Peyer's patch (tissue), 4 donors: ENCODE data around the gene FMR1. TPM values are rescaled to one million over a fixed set of nuclear protein-coding genes. Genes with fewer than 3 reads are reported as not detected.

Experiments
- DNase-seq, 3 donors: peaks; one replicate each; pipeline ENCODE4 v3.0.0-alpha.2; 2017 to 2019
- H3K27ac ChIP-seq, 4 donors: fragments of 200-600 bp; sonication (generic); one replicate each; pipeline ENCODE4 v1.5.1; 2016 to 2019
- H3K27me3 ChIP-seq, 2 donors: fragments of 200-600 bp; sonication (generic); one replicate each; pipeline ENCODE4 v1.5.1; 2019
- H3K36me3 ChIP-seq, 3 donors: fragments of 200-600 bp; sonication (generic); one replicate each; pipeline ENCODE4 v1.5.1; 2016 to 2019
- H3K4me1 ChIP-seq, 4 donors: fragments of 200-600 bp; sonication (generic); one replicate each; pipeline ENCODE4 v1.5.1; 2016 to 2019
- H3K4me3 ChIP-seq, 4 donors: fragments of 200-600 bp; sonication (generic); 1 replicate in 3 of 4; 2 replicates in 1 of 4; pipeline ENCODE4 v1.5.1; 2016 to 2019; ENCODE audit warnings: mild to moderate bottlenecking in 1 of 4
- H3K9me3 ChIP-seq, 4 donors: fragments of 200-600 bp; sonication (generic); one replicate each; pipeline ENCODE4 v1.5.1; 2016 to 2019; ENCODE audit warnings: mild to moderate bottlenecking in 1 of 4
- POLR2A ChIP-seq, 2 donors: fragments of 450-650 bp; IDR thresholded peaks; one replicate each; pipeline ENCODE4 v1.5.1; 2017; ENCODE audit warnings: antibody characterized with exemption in 2 of 2, mild to moderate bottlenecking in 2 of 2, moderate library complexity in 2 of 2
- total RNA-seq, 4 donors: library from RNA; depleted of rRNA; stranded (reverse); fragments of >200 nt; gene quantifications; one replicate each; pipeline ENCODE4 v1.1.0, GENCODE V29; 2016
- TF ChIP-seq, protein P1 (sequence below), 6 experiments: fragments of 450-650 bp in 4 of 6; fragments of 200-600 bp in 2 of 6; sonication (generic) in 1 of 6; IDR thresholded peaks; one replicate each; pipeline ENCODE4 v1.5.1; 2017 to 2019; ENCODE audit warnings: antibody characterized with exemption in 6 of 6, mild to moderate bottlenecking in 3 of 6, moderate library complexity in 1 of 6

FMR1 gene
- total RNA-seq, 4 donors from 2014 or later: 38.2 to 56.8 (median 39.8) TPM

DNA sequence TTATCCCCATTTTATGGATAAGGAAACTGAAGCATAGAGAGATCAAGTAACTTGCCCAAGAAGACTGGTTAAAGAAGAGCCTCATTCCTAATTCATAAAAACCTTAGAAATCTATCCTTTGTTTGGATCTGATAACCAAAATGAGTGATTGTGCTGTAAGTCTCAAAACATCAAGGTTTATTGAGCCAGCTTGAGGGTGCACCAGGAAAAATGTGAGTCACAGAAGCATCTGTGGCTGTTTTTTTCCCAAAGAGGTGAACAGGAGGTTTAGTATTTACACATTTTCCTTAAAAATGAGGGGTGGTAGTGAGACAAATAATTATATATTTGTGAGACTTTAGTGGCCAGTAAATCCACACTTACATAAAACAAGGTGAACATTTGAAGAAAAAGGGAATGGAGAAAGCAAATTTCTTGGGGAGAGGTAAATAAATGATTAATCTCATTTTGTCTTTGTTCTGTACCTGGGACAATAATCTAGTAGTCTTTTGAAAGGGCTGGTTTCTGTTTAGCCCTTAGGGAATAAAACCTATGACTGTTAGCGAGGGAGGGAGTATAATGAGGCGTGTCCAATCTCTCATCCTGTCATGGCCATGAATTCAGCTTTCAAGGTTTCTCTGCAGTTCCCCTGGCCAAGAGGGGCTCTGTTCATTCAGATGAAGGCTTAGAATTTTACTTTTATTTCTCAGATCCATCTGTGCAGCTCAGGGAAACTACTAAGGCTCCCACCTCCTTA is 12.2 kb upstream of the FMR1 start:
- Histone ChIP-seq H3K4me3 (no peak overlapping the region), H3K9me3 (no peaks in the 10 kb centered on the region), H3K27ac (no peak overlapping the region), H3K36me3 (no peaks in the 10 kb centered on the region), H3K4me1 (no peaks in the 10 kb centered on the region), H3K27me3 (no peaks in the 10 kb centered on the region)
- TF ChIP-seq, protein P1, sequence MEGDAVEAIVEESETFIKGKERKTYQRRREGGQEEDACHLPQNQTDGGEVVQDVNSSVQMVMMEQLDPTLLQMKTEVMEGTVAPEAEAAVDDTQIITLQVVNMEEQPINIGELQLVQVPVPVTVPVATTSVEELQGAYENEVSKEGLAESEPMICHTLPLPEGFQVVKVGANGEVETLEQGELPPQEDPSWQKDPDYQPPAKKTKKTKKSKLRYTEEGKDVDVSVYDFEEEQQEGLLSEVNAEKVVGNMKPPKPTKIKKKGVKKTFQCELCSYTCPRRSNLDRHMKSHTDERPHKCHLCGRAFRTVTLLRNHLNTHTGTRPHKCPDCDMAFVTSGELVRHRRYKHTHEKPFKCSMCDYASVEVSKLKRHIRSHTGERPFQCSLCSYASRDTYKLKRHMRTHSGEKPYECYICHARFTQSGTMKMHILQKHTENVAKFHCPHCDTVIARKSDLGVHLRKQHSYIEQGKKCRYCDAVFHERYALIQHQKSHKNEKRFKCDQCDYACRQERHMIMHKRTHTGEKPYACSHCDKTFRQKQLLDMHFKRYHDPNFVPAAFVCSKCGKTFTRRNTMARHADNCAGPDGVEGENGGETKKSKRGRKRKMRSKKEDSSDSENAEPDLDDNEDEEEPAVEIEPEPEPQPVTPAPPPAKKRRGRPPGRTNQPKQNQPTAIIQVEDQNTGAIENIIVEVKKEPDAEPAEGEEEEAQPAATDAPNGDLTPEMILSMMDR (IDR thresholded peaks at IDR 0.05): no peak
- DNase-seq: no peak

DNA sequence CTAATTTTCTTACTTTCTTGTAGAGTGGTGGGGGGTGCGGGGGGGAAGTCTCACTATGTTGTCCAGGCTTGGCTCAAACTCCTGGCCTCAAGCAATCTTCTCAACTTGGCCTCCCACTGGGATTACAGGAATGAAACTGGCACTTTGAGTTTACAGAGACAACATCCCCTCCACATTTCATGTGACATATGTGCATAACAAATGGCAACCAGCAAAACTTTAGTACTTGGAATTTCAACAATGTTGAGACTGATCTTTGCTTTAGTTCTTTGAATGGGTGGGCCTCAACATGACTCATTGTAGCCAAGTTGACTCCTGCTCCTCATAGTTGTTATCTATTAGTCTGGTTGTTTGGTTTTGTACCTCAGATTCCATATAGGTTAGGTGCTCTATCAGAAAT is 11.4 kb upstream of the FMR1 start:
- H3K27me3 ChIP-seq: no peaks in the 10 kb centered on the region
- H3K9me3 ChIP-seq: no peaks in the 10 kb centered on the region
- no peak overlapping the region for H3K4me3 ChIP-seq
- H3K27ac ChIP-seq: no peak overlapping the region
- DNase-seq: no peak
- no peak for TF ChIP-seq POLR2A (IDR thresholded peaks at IDR 0.05)
- TF ChIP-seq, protein P1 (IDR thresholded peaks at IDR 0.05): no peak
- no peaks in the 10 kb centered on the region for H3K4me1 ChIP-seq
- no peaks in the 10 kb centered on the region for H3K36me3 ChIP-seq

DNA sequence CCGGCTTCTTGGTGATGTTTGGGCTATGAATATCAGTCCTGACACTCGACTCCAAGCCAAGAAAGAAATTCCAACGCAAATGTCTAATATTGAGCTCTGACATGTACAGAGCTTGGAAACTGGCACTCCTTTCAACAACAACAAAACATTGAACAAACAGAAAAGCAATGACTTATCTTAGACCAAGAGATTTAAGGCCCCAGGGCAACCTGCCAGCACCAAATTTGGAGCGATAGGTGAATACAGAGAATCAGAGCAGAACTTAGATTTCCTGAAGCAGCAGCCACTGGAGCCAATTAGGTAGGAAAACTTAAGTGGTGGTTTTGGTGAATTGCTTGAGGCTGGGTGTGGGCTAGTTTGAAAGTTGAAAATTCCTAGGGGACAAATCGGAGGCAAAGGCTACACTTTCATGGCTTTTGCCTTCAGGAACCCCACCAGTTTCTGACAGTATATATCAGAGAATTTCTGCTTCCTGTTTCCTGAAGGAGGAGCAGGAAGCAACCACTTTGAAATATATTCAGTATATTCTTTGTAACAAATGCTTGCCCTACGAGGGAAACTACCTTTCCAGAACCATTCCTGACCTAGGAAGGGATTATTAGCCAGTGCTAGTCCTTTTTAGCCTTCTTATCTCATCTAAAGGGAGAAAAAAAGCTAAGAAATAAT is 10.1 kb upstream of the FMR1 start:
- no peak overlapping the region for H3K27ac ChIP-seq
- no peaks in the 10 kb centered on the region for H3K9me3 ChIP-seq
- H3K36me3 ChIP-seq: no peaks in the 10 kb centered on the region
- TF ChIP-seq POLR2A (IDR thresholded peaks at IDR 0.05): no peak
- no peak overlapping the region for H3K4me3 ChIP-seq
- no peaks in the 10 kb centered on the region for H3K4me1 ChIP-seq
- H3K27me3 ChIP-seq: no peaks in the 10 kb centered on the region
- no peak for DNase-seq

DNA sequence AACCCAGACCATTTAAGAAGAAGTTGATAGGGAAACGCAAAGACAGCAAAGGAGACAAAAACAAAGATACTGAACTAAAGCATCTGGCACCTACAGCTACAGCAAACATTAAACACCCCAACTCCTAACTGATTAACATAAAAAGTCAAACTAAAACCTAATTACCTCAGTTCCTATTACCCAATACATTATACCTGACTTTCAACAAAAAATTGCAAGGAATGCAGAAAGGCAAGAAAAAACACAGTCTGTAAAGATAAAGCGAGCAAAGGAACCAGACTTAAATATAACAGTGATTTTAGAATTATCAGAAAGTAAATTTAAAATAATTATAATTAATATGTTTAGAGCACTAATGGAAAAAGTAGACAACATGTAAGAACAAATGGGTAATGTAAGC is 9.4 kb upstream of the FMR1 start:
- TF ChIP-seq POLR2A (IDR thresholded peaks at IDR 0.05): no peak
- TF ChIP-seq, protein P1 (IDR thresholded peaks at IDR 0.05): no peak
- no peak for DNase-seq
- H3K27ac ChIP-seq: no peak overlapping the region
- no peak overlapping the region for H3K4me3 ChIP-seq
- H3K4me1 ChIP-seq: no peaks in the 10 kb centered on the region
- no peaks in the 10 kb centered on the region for H3K9me3 ChIP-seq
- no peaks in the 10 kb centered on the region for H3K36me3 ChIP-seq
- H3K27me3 ChIP-seq: no peaks in the 10 kb centered on the region

DNA sequence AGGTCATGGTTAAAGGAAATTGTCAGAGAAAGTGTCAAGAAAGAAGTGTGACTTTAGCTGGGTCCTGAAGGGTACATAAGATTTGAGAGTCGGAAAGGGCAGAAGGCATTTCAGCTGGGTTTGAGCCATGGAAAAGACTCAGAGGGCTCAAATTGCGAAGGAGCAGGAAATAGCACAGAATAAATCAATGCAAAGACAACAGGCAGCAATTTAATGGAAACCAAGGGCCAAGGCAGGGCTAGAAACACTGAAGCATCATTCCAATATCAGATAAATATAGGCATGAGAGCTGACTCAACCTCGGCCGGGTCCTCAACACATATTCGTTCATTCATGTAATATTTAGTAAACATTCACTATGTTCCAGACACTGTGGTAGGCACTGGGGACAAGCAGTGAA is 3.6 kb upstream of the FMR1 start:
- H3K27ac ChIP-seq: no peak overlapping the region
- H3K4me1 ChIP-seq: no peaks in the 10 kb centered on the region
- no peaks in the 10 kb centered on the region for H3K27me3 ChIP-seq
- no peak overlapping the region for H3K4me3 ChIP-seq
- no peak for TF ChIP-seq POLR2A (IDR thresholded peaks at IDR 0.05)
- TF ChIP-seq, protein P1 (IDR thresholded peaks at IDR 0.05): no peak
- H3K9me3 ChIP-seq: no peaks in the 10 kb centered on the region
- DNase-seq: no peak
- no peaks in the 10 kb centered on the region for H3K36me3 ChIP-seq

DNA sequence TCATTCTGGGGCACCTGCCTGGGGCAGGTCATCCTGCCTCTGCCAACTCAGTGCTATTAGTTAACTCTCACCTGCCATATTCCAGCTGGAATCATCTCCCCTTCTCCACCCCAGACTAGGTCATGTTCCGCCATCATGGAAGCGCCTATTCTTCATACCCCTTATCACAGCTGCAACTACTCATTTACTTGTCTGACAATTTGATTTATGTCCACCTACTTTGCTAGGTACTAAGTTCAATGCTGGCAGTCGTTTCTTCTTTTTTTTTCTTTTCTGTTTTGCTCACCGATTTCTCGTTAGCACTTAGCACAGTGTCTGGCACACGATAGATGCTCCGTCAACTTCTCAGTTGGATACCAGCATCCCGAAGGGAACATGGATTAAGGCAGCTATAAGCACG is 1.1 kb upstream of the FMR1 start:
- no peak for TF ChIP-seq POLR2A (IDR thresholded peaks at IDR 0.05)
- TF ChIP-seq, protein P1 (IDR thresholded peaks at IDR 0.05): no peak
- no peak for DNase-seq
- Histone ChIP-seq H3K27ac (no peak overlapping the region), H3K36me3 (no peaks in the 10 kb centered on the region), H3K4me3 (no peak overlapping the region), H3K27me3 (no peaks in the 10 kb centered on the region), H3K4me1 (peaks cover 0 to 10% (median 0%) of the 10 kb centered on the region in 4 donors), H3K9me3 (no peaks in the 10 kb centered on the region)
